HepG2 (cell line): ENCODE measurements around the gene ATP23. TPM values are rescaled to one million over a fixed set of nuclear protein-coding genes. Genes with fewer than 3 reads are reported as not detected.

Experiments
- ATAC-seq: fragments of 200-7000 bp; cut with Tn5 transposase; 3 replicates; pipeline ENCODE4 v1.9.1; 2020; ENCODE audit warnings: mild to moderate bottlenecking, moderate library complexity
- BruUV-seq: library from RNA; stranded (reverse); fragments of 400-500 nt; replicated peaks from 2 replicates; lab custom pipeline; 2021; lab: Mats Ljungman, UMichigan
- CTCF ChIA-PET: fragments of 300-600 bp; formaldehyde crosslinking; extraction: SDS; loops from one replicate; lab custom pipeline; 2021; ENCODE audit warnings: low total read pairs, inconsistent platforms, low intra/inter-chr PET ratio; lab: Yijun Ruan, JAX
- POLR2A ChIA-PET: fragments of 350-600 bp; sonication (Branson Sonifier 250); formaldehyde crosslinking; loops from one replicate; lab custom pipeline; 2020; ENCODE audit warnings: antibody characterized with exemption, inconsistent platforms; lab: Yijun Ruan, JAX
- DNase-seq: peaks from one replicate; pipeline ENCODE4 v3.0.0-alpha.2; 2015; ENCODE audit warnings: low spot score
- FAIRE-seq: peaks from 3 replicates; lab custom pipeline; 2011; peaks lifted over from hg19 to GRCh38; lab: Jason Lieb, UNC
- H2AFZ ChIP-seq: one replicate; pipeline ENCODE4 v1.6.1; 2011; ENCODE audit warnings: low read length, inconsistent platforms
- H3K27ac ChIP-seq: fragments of 300-600 bp; 3 replicates; pipeline ENCODE4 v1.8.0; 2011; ENCODE audit warnings: mixed run types, mild to moderate bottlenecking, mixed read lengths, low read length, inconsistent platforms; ENCODE audit not compliant: insufficient read depth; ENCODE audit errors: extremely low read length
- H3K27me3 ChIP-seq, 2 experiments: fragments of 200-600 bp in 1 of 2; 2 replicates in 1 of 2; 3 replicates in 1 of 2; pipeline versions ENCODE4 v1.6.0 to v1.8.0; 2011; ENCODE audit warnings: low read length in 2 of 2, mild to moderate bottlenecking in 2 of 2, moderate library complexity in 2 of 2, inconsistent platforms in 1 of 2; ENCODE audit not compliant: insufficient read depth in 2 of 2, control insufficient read depth in 1 of 2
- H3K36me3 ChIP-seq, 2 experiments: fragments of 200-600 bp in 1 of 2; replicated peaks in 1 of 2; 2 replicates in 1 of 2; 3 replicates in 1 of 2; pipeline versions ENCODE4 v1.5.1 to v1.8.0; 2011; ENCODE audit warnings: low read length in 2 of 2, inconsistent platforms in 1 of 2; ENCODE audit not compliant: insufficient read depth in 2 of 2, control insufficient read depth in 1 of 2
- H3K4me1 ChIP-seq: 2 replicates; pipeline ENCODE4 v1.5.1; 2012; ENCODE audit warnings: low read length, inconsistent platforms; ENCODE audit not compliant: insufficient read depth
- H3K4me2 ChIP-seq: 2 replicates; pipeline ENCODE4 v1.6.0; 2011; ENCODE audit warnings: low read depth, low read length, inconsistent platforms
- H3K4me3 ChIP-seq, 3 experiments: fragments of 200-600 bp in 1 of 3; sonication (generic), shearing (Covaris generic) in 1 of 3; replicated peaks in 1 of 3; 2 replicates each; pipeline ENCODE4 v1.5.1; 2011 to 2016; ENCODE audit warnings: low read length in 3 of 3, inconsistent platforms in 2 of 3, low read depth in 2 of 3, mild to moderate bottlenecking in 2 of 3, control low read depth in 1 of 3, mixed read lengths in 1 of 3; ENCODE audit not compliant: insufficient read depth in 1 of 3
- H3K79me2 ChIP-seq: one replicate; pipeline ENCODE4 v1.6.1; 2011; ENCODE audit warnings: low read length, inconsistent platforms; ENCODE audit not compliant: insufficient read depth
- H3K9ac ChIP-seq: 2 replicates; pipeline ENCODE4 v1.6.0; 2011; ENCODE audit warnings: mild to moderate bottlenecking, low read depth, low read length, inconsistent platforms; ENCODE audit not compliant: insufficient read depth
- H3K9me3 ChIP-seq: 2 replicates; pipeline ENCODE4 v1.5.1; 2012; ENCODE audit warnings: mild to moderate bottlenecking, low read length
- H4K20me1 ChIP-seq: 2 replicates; pipeline ENCODE4 v1.6.0; 2011; ENCODE audit warnings: inconsistent platforms, mild to moderate bottlenecking, low read length, moderate library complexity; ENCODE audit not compliant: insufficient read depth
- ATF4 ChIP-seq, 2 experiments: fragments of 450-650 bp in 1 of 2; sonication (generic) in 1 of 2; formaldehyde crosslinking; IDR thresholded peaks; 2 replicates each; pipeline versions ENCODE4 v1.5.0 to v1.8.0; 2020 to 2022; ENCODE audit warnings: mild to moderate bottlenecking in 1 of 2, missing genetic modification reagents in 1 of 2
- MEIS2 ChIP-seq: sonication (generic); formaldehyde crosslinking; IDR thresholded peaks from 2 replicates; pipeline ENCODE4 v1.9.0; 2021; ENCODE audit warnings: mild to moderate bottlenecking, missing genetic modification reagents
- ZC3H13 ChIP-seq: sonication (generic); formaldehyde crosslinking; IDR thresholded peaks from 2 replicates; pipeline ENCODE4 v1.8.1; 2023; ENCODE audit warnings: mild to moderate bottlenecking, missing genetic modification reagents, moderate library complexity
- ZNF121 ChIP-seq: sonication (generic); formaldehyde crosslinking; IDR thresholded peaks from 2 replicates; pipeline ENCODE4 v1.5.0; 2020; ENCODE audit warnings: mild to moderate bottlenecking, missing genetic modification reagents
- ZNF646 ChIP-seq: sonication (generic); formaldehyde crosslinking; IDR thresholded peaks from 2 replicates; pipeline ENCODE4 v1.9.0; 2021; ENCODE audit warnings: mild to moderate bottlenecking, missing genetic modification reagents
- ZNF770 ChIP-seq: sonication (generic); formaldehyde crosslinking; IDR thresholded peaks from 2 replicates; pipeline ENCODE4 v1.5.0; 2020; ENCODE audit warnings: mild to moderate bottlenecking, missing genetic modification reagents
- WGBS: methylation state at CpG from one replicate; pipeline ENCODE4 v1.1.6; 2017; ENCODE audit warnings: low lambda C conversion rate; 5-methylcytosine and 5-hydroxymethylcytosine counted together
- in situ Hi-C: cut with HindIII; loops from 2 replicates; pipeline ENCODE4 v1.10.0; 2017; ENCODE audit warnings: low pct_unique_long_range_greater_than_20kb; ENCODE audit not compliant: extremely low pct_ligation_motif_present
- intact Hi-C: fragments of 100-400 bp; cut with micrococcal nuclease; formaldehyde crosslinking; loops from one replicate; pipeline ENCODE4 v1.10.0; 2022; ENCODE audit not compliant: unreplicated experiment
- polyA plus RNA-seq, 8 experiments: library from polyadenylated mRNA; depleted of rRNA in 3 of 8; stranded (reverse) in 7 of 8; unstranded in 1 of 8; fragments of >200 nt; fragmentation: Illumina TruSeq in 4 of 8; extraction: Trizol in 4 of 8; gene quantifications; 2 replicates each; pipeline versions ENCODE4 v1.2.1 to v1.2.3, GENCODE V29; 2011 to 2016; ENCODE audit warnings: low read depth in 4 of 8, missing spikeins in 1 of 8, mixed read lengths in 1 of 8; ENCODE audit not compliant: insufficient read depth in 1 of 8
- total RNA-seq, 5 experiments: library from RNA; depleted of rRNA; stranded (reverse); fragments of >200 nt; fragmentation: Illumina TruSeq; extraction: Trizol; gene quantifications; 2 replicates each; pipeline ENCODE4 v1.2.3, GENCODE V29; 2016; ENCODE audit warnings: low read depth in 1 of 5

ATP23 gene
- total and polyA plus RNA-seq, 2 of the 13 experiments (the other 11 are each of a cell fraction or from before 2014, with no cell fraction given): 12.1 to 14.7 TPM

GRCh38 chr12:57943438-57944080 is 2.2 kb downstream of the ATP23 start:
- Histone ChIP-seq H3K9ac (no peak overlapping the region), H4K20me1 (no peaks in the 10 kb centered on the region), H2AFZ (no peak overlapping the region), H3K79me2 (no peaks in the 10 kb centered on the region), H3K4me2 (no peak overlapping the region), H3K9me3 (no peaks in the 10 kb centered on the region), H3K27me3 (no peaks in the 10 kb centered on the region), H3K4me1 (peaks cover 35% of the 10 kb centered on the region), H3K4me3 (no peak overlapping the region), H3K36me3 (no peaks in the 10 kb centered on the region), H3K27ac (no peak overlapping the region)
- FAIRE-seq (no peak), ATAC-seq (no peak), DNase-seq (no peak)
- POLR2A ChIA-PET: no interaction called here
- TF ChIP-seq ZNF121: peak; percentile 49; the same call in 1 of the 2 replicates
- no peak for TF ChIP-seq ATF4 (CRISPR knock-in tag; IDR thresholded peaks at IDR 0.05)
- no peak for TF ChIP-seq ZNF646 (CRISPR knock-in tag)
- no peak for TF ChIP-seq ZC3H13
- peak; percentile 69 for TF ChIP-seq ZNF770 (CRISPR knock-in tag)
- no peak for TF ChIP-seq MEIS2 (CRISPR knock-in tag)
- BruUV-seq: no TSS peak
- in situ Hi-C loops (no loop called here), intact Hi-C loops (no loop called here)
- CTCF ChIA-PET: no interaction called here
- 100% methylated on average over 2 of the region's 2 CpGs for WGBS
